ENCODE data around the gene FOXK2. TPM values are rescaled to one million over a fixed set of nuclear protein-coding genes. Genes with fewer than 3 reads are reported as not detected.
A peak's percentile ranks its signal among the peaks of the same experiment; 100 is the strongest.
"Not testable (repeated sequence)": the region's sequence is repeated elsewhere in the genome, so short reads cannot be mapped to it uniquely, and the experiment has no call there.

The FOXK2 gene
- total RNA-seq, 2 experiments from 2014 or later: 59.6 to 60.8 TPM

DNA sequence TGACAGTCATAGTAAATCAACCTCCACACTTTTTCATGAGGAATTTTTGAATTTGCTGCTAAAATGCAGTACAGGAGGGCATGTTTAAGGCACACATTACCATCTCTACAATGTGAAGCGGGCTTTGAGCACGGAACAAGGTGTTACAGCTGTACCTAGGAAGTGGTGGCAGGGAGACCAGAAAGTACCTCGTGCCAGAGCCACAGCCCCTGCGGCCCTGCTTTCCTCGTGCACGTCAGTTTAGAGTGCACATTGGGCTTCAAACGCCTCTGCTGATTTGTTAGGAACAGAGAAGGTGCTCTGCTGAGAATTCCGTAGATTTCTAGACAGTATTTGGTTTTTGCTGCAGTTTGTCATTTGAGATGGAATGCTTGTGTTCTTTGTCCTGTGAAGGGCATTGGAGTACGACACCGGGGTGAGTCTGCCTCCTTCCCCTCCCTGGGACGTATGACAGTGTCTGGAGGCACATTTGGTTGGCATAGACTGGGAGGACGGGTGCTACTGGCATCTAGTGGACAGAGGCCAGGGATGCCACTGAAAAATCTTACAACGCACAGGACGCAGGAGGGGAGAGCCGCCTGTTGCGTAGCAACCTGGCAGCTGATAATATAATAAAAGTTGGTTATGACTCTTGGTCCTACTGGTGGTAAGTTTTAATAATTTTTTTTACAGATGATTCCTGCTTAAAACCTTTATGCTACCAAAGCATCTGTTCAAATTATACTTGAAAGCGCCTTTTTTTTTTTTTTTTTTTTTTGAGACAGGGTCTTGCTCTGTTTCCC, 9.1 kb downstream of the FOXK2 start:
- POLR2A ChIA-PET: interaction anchor here (2.7 kb wide), 1 partner anchor 9 kb away, joined by 13 read pairs; the partner anchor contains the start of gene FOXK2
- ATAC-seq (ENCODE audit: low read depth): peak; percentile 87
- Mint-ChIP-seq H3K9me3 (no peaks in the 10 kb centered on the region), H3K4me3 (peak overlapping the region; percentile 25), H3K27ac (peak overlapping the region; percentile 67), H3K27me3 (no peaks in the 10 kb centered on the region), H3K4me1 (peaks cover 33% of the 10 kb centered on the region), H3K36me3 (peaks cover 10% of the 10 kb centered on the region)
- no peak for DNase-seq

DNA sequence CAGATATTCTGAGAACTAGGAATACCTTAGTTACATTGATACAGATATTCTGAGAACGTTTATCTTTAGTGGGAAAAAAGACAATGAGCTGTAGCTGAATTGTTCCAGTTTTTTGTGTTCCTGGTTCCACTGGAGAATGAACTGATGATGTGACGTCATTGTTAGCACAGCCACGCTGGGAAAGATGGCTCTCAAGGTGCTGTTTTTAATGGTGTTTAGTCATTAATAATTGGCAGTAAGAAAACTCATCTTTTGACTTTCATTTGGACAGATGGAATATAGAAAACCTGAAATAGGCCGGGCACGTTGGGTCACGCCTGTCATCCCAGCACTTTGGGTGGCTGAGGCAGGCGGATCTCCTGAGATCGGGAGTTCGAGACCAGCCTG, 10.4 kb downstream of the FOXK2 start:
- peaks cover 10% of the 10 kb centered on the region for H3K36me3 Mint-ChIP-seq
- H3K27ac Mint-ChIP-seq: no peak overlapping the region
- no peaks in the 10 kb centered on the region for H3K27me3 Mint-ChIP-seq
- ATAC-seq (ENCODE audit: low read depth) (no peak), DNase-seq (no peak)
- POLR2A ChIA-PET: no interaction called here
- H3K4me3 Mint-ChIP-seq: no peak overlapping the region
- H3K4me1 Mint-ChIP-seq: peaks cover 36% of the 10 kb centered on the region
- H3K9me3 Mint-ChIP-seq: no peaks in the 10 kb centered on the region

DNA sequence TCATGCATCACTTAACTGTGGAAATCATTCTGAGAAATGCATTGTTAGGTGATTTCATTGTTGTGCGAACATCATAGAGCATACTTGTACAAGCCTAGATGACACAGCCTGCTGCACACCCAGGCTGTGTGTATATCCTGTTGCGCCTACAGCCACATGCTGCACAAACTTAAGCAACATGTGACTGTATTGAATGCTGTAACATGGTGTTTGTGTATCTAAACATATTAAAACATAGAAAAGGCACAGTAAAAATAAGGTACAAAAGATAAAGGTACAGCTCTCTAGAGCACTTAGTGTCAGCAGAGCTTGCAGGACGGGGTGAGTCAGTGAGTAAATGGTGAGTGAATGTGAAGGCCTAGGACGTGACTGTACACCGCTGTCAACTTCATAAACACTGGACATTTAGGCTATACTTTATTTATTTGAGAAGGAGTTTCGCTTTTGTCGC, 11.9 kb downstream of the FOXK2 start:
- ATAC-seq (ENCODE audit: low read depth) (peak; percentile 41), DNase-seq (no peak)
- H3K36me3 Mint-ChIP-seq: peaks cover 10% of the 10 kb centered on the region
- POLR2A ChIA-PET: no interaction called here
- H3K27me3 Mint-ChIP-seq: no peaks in the 10 kb centered on the region
- H3K27ac Mint-ChIP-seq: peak overlapping the region; percentile 34
- no peak overlapping the region for H3K4me3 Mint-ChIP-seq
- H3K9me3 Mint-ChIP-seq: no peaks in the 10 kb centered on the region
- peaks cover 43% of the 10 kb centered on the region for H3K4me1 Mint-ChIP-seq

DNA sequence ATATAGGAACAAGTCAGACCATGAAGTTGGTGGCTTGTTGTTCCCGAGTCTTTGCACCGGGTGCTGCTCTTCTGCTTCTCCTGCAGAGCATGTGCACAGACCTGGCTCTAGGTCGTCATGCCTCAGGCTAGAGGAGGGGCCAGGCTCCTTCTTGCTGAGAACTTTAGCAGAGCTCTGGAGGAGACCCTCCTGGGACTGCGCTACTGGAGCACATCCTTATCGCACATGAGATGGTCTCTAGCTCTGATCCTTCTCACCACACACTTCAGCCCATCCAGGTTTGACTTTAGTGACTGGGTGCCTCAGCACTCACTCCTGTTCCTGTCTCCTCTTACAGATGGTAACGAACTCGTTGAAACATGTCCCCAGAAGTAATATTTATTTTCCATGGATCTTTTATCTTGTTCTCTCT, 14.9 kb downstream of the FOXK2 start:
- H3K27ac Mint-ChIP-seq: no peak overlapping the region
- POLR2A ChIA-PET: no interaction called here
- H3K4me1 Mint-ChIP-seq: peaks cover 33% of the 10 kb centered on the region
- no peak for ATAC-seq (ENCODE audit: low read depth)
- no peak overlapping the region for H3K4me3 Mint-ChIP-seq
- no peaks in the 10 kb centered on the region for H3K9me3 Mint-ChIP-seq
- no peak for DNase-seq
- H3K36me3 Mint-ChIP-seq: peaks cover 7% of the 10 kb centered on the region
- H3K27me3 Mint-ChIP-seq: no peaks in the 10 kb centered on the region

- H3K27me3 Mint-ChIP-seq: no peaks in the 10 kb centered on the region
- POLR2A ChIA-PET: interaction anchor here (1.1 to 1.2 kb wide), 3 partner anchors 16 to 40 kb away, joined by 3 read pairs; no protein-coding TSS in a partner anchor
- H3K4me1 Mint-ChIP-seq: peaks cover 25% of the 10 kb centered on the region
- no peaks in the 10 kb centered on the region for H3K36me3 Mint-ChIP-seq
- no peaks in the 10 kb centered on the region for H3K9me3 Mint-ChIP-seq
- DNase-seq: no peak
- peak overlapping the region; percentile 67 for H3K27ac Mint-ChIP-seq
- ATAC-seq (ENCODE audit: low read depth): no peak
- H3K4me3 Mint-ChIP-seq: no peak overlapping the region
Observed at GRCh38 chr17:82536512-82537201, 17.1 kb downstream of the FOXK2 start.

- not testable (repeated sequence) for DNase-seq; H3K4me3 Mint-ChIP-seq; H3K9me3 Mint-ChIP-seq; ATAC-seq (ENCODE audit: low read depth); H3K27ac Mint-ChIP-seq; H3K36me3 Mint-ChIP-seq; H3K27me3 Mint-ChIP-seq
- H3K4me1 Mint-ChIP-seq: peaks cover 25% of the 10 kb centered on the region
- POLR2A ChIA-PET: interaction anchor here (1.1 kb wide), 2 partner anchors 17 to 40 kb away, joined by 3 read pairs; no protein-coding TSS in a partner anchor
Observed at GRCh38 chr17:82537228-82537627, 17.7 kb downstream of the FOXK2 start.

DNA sequence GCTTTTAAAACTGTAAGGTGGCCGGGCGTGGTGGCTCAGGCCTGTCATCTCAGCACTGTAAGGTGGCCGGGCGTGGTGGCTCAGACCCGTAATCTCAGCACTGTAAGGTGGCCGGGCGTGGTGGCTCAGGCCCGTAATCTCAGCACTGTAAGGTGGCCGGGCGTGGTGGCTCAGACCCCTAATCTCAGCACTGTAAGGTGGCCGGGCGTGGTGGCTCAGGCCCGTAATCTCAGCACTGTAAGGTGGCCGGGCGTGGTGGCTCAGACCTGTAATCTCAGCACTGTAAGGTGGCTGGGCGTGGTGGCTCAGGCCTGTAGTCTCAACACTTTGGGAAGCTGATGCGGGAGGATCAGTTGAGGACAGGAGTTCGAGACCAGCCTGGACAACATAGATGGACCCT, 19.5 kb downstream of the FOXK2 start:
- peaks cover 27% of the 10 kb centered on the region for H3K4me1 Mint-ChIP-seq
- H3K27me3 Mint-ChIP-seq; ATAC-seq (ENCODE audit: low read depth); H3K9me3 Mint-ChIP-seq; H3K4me3 Mint-ChIP-seq; DNase-seq; H3K36me3 Mint-ChIP-seq; POLR2A ChIA-PET; H3K27ac Mint-ChIP-seq: not testable (repeated sequence)

DNA sequence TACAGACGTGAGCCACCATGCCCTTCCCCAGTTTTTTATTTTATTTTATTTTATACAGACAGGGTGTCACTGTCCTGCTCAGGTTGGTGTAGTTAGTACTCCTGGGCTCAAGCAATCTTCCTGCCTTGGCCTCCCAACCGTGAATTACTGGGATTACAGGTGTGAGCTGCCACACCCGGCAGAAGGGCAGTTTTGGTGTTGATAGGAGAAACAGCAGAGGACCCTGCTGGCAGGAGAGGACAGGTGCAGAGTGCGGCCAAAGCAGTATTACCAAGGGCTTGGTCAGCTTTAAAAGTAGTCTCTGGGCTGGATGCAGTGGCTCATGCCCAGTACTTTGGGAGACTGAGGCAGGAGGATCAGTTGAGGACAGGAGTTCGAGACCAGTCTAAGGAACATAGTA, 22.9 kb downstream of the FOXK2 start:
- H3K9me3 Mint-ChIP-seq: no peaks in the 10 kb centered on the region
- peaks cover 3% of the 10 kb centered on the region for H3K36me3 Mint-ChIP-seq
- no peak overlapping the region for H3K4me3 Mint-ChIP-seq
- POLR2A ChIA-PET: no interaction called here
- ATAC-seq (ENCODE audit: low read depth) (no peak), DNase-seq (no peak)
- H3K4me1 Mint-ChIP-seq: peaks cover 16% of the 10 kb centered on the region
- no peaks in the 10 kb centered on the region for H3K27me3 Mint-ChIP-seq
- H3K27ac Mint-ChIP-seq: no peak overlapping the region

GRCh38 chr17:82544431-82545070, 25.0 kb downstream of the FOXK2 start:
- H3K4me3 Mint-ChIP-seq: no peak overlapping the region
- no peak for ATAC-seq (ENCODE audit: low read depth)
- H3K27me3 Mint-ChIP-seq: no peaks in the 10 kb centered on the region
- POLR2A ChIA-PET: no interaction called here
- no peak for DNase-seq
- H3K36me3 Mint-ChIP-seq: peaks cover 8% of the 10 kb centered on the region
- peaks cover 23% of the 10 kb centered on the region for H3K4me1 Mint-ChIP-seq
- no peaks in the 10 kb centered on the region for H3K9me3 Mint-ChIP-seq
- no peak overlapping the region for H3K27ac Mint-ChIP-seq

- peaks cover 23% of the 10 kb centered on the region for H3K4me1 Mint-ChIP-seq
- POLR2A ChIA-PET: no interaction called here
Observed at GRCh38 chr17:82545071-82545462, 25.5 kb downstream of the FOXK2 start.

DNA sequence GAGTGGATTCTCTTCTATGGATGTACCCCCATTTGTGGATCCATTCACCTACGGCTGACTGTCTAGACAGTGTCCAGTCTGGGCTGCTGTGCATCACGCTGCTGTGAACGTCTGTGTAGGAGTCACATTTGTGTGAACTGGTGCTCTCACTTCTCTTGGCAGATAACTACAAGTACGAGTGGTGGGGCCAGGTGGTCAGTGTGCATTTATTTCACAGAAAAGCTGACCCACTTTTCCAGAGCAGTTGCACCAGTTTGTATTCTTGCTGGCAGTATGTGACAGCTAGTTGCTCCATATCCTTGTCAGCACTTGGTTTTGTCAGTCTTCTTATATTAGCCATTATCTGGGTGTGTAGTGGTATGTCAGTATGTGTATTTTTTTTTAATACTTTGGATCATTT, 28.4 kb downstream of the FOXK2 start:
- Mint-ChIP-seq H3K9me3 (no peaks in the 10 kb centered on the region), H3K4me3 (no peak overlapping the region), H3K27ac (no peak overlapping the region), H3K4me1 (peaks cover 25% of the 10 kb centered on the region), H3K27me3 (no peaks in the 10 kb centered on the region), H3K36me3 (peaks cover 8% of the 10 kb centered on the region)
- ATAC-seq (ENCODE audit: low read depth): no peak
- POLR2A ChIA-PET: no interaction called here
- no peak for DNase-seq

More at GRCh38 chr17:82545071-82545462, 25.5 kb downstream of the FOXK2 start:
- H3K9me3 Mint-ChIP-seq: no peaks in the 10 kb centered on the region
- ATAC-seq (ENCODE audit: low read depth) (no peak), DNase-seq (no peak)
- no peak overlapping the region for H3K27ac Mint-ChIP-seq
- H3K36me3 Mint-ChIP-seq: peaks cover 8% of the 10 kb centered on the region
- H3K4me3 Mint-ChIP-seq: no peak overlapping the region
- H3K27me3 Mint-ChIP-seq: no peaks in the 10 kb centered on the region

DNA sequence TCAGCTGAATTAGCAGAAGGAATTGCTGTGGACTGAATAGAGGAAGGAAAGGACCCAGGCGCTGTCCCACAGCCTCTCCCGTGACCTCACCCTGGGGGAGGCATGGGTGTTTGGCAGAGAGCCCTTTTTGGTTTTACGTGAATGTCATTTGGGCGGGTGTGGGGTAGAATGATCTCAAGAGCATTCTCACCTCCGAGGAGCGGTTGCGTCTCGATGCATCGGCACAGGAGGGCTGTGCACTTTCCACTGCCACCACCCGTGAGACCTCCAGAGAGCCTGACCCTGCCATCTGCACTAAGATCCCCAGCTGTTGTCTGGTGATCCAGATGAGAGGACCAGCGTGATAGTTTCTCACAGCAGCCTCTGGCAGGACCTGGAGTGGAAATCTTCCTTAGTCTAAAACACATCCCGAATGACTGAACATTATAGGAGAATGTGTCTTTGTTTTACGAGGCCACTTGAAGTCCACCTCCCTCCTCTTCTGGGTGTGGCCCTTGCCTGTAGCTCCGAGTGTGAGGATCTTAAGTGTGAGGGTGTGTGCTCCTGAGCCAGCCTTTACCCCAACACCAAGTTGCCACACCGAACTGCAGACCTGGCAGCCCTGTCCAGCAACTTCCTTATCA, 29.3 kb downstream of the FOXK2 start:
- Mint-ChIP-seq H3K36me3 (peaks cover 8% of the 10 kb centered on the region), H3K9me3 (no peaks in the 10 kb centered on the region), H3K4me1 (peaks cover 25% of the 10 kb centered on the region), H3K27ac (no peak overlapping the region), H3K4me3 (no peak overlapping the region), H3K27me3 (no peaks in the 10 kb centered on the region)
- ATAC-seq (ENCODE audit: low read depth) (no peak), DNase-seq (no peak)
- POLR2A ChIA-PET: no interaction called here

DNA sequence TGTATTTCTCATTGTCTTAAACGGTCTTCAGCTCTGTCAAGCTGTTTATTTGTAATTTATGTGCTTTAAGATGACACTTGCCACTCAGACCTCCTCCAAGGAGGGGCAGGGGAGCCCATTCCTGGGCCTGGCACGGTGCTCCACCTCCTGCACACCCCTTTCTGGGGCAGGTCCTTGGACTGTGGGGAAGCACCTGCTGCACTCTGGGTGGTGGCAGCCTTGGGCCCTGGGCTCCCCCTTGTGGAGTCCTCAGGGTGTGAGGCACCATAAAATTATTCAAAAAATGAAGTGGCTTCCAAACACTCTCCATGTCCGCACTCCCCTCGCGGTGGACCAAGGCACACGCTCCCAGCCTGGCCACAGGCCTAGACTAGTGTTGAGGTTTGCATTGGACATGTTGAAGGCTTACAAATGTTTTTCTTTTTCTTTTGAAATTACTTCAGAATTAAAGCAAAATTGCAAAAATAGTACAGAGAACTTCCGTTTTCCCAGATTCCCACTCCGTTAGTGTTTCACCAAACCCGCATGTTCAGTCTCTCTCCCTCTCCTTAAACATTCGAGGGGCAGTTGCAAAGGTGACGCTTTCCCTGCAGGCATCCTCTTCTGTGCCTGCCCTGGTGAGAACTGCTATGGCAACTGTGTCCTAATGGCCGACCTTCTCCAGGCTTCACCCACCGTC, 32.4 kb downstream of the FOXK2 start:
- POLR2A ChIA-PET: interaction anchor here (0.8 to 0.9 kb wide), 2 partner anchors 33 to 103 kb away, joined by 3 to 4 read pairs; partner anchors contain the start of gene FOXK2
- DNase-seq (peak; percentile 75), ATAC-seq (ENCODE audit: low read depth) (peak; percentile 99)
- Mint-ChIP-seq H3K27ac (no peak overlapping the region), H3K9me3 (no peaks in the 10 kb centered on the region), H3K4me3 (no peak overlapping the region), H3K27me3 (no peaks in the 10 kb centered on the region), H3K36me3 (peaks cover 5% of the 10 kb centered on the region), H3K4me1 (peaks cover 24% of the 10 kb centered on the region)

Data from activated naive CD8-positive, alpha-beta T cell treated with anti-CD3 and anti-CD28 coated beads, Interleukin-2, amount 10 ng/mL, durations not matched to agents 7 days and 5 days (primary cell).